Myocyte (in vitro differentiated cells): ENCODE results near the gene PCDHGB5. TPM values are rescaled to one million over a fixed set of nuclear protein-coding genes. Genes with fewer than 3 reads are reported as not detected.

Experiments used
- DNase-seq: peaks from one replicate; pipeline ENCODE4 v3.0.0-alpha.2; 2012; ENCODE audit warnings: low read depth
- total RNA-seq: library from RNA; depleted of rRNA; stranded (reverse); fragments of >200 nt; gene quantifications from 2 replicates; pipeline ENCODE4 v1.2.3, GENCODE V29; 2014

PCDHGB5 gene
- total RNA-seq, 1 donor from 2014 or later: 1.4 TPM

DNA sequence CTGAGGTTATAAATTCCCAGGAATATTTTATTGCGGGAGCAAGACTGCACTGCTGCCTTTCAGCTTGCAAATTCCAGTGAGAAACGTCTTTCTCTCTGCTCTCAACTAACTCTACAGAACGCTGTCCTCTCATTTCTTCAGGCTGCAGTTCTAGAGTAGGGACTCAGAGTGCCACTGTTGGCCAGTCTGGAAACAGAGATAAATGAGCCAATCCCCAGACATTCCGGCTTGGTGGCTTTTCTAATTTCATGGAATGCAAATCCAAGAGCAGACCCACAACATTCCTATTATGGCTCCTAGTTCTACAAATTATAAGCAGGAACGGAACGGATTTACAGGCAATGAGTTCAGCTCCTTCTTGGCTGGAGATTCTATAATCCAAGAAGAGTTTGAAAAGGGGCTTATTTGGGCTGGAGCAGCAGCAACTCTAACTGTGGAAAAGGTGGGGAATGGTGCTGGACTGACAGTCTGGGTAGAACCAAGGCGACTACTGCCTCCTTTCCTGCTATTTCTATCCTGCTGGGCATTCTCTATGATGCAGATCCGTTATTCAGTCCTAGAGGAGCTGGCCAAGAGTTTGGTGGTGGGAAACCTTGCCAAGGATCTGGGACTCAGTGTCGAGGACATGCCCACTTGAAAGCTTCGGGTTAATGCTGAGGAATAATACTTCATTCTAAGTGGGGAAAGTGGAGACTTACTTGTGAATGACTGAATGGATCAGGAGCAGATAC is 41.8 kb downstream of the PCDHGB5 start:
- DNase-seq: peak; percentile 26

DNA sequence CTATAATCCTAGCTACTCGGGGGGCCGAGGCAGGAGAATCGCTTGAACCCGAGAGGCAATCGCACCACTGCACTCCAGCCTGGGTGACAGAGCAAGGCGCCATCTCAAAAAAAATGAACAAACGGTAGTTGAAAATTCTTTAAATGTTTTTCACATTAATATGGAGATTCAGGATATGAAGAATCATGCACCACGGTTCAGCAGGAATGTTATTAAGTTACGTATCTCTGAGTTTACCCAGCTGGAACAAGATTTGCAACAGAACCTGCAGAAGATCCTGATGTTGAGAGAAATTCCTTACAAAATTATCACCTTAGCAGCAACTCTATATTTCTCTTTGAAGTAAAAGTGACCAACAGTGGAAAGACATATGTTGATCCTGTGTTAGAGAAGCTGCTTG is 42.6 kb downstream of the PCDHGB5 start:
- no peak for DNase-seq

DNA sequence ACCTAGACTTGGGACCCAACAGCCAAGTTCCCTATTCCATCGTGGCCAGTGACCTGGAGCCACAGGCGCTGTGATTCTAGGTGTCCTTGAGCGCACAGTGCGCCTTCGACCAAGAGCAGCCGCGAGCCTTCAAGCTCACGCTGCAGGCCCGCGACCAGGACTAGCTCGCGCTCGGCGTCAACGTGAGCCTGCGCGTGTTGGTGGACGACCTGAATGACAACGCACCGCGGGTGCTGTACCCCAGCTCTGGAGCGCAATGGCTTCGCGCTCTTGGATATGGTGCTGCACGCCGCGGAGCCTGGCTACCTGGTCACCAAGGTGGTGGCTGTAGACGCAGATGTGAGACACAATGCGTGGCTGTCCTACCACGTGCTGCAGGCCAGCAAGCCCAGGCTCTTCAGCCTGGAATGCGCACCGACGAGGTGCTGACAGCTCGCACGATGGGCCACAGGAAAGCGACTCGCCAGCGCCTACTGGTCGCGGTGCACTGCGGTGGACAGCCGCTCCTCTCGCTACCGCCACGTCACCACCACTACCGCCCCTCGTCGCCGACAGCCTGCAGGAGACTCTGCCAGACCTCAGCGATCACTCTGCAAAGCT is 43.9 kb downstream of the PCDHGB5 start:
- no peak for DNase-seq

Other genes starting within 250 kb of the PCDHGB5 start
- 1.5 and 2.3 TPM in 2 replicates for gene PCDHB6, start 247.9 kb upstream of the PCDHGB5 start, total RNA-seq
- gene PCDHB7, start 225.3 kb upstream of the PCDHGB5 start, total RNA-seq: 5.1 and 6.6 TPM in 2 replicates
- gene PCDHB8, start 220.2 kb upstream of the PCDHGB5 start, total RNA-seq: 9.5 and 10.4 TPM in 2 replicates
- gene PCDHB16, start 215.6 kb upstream of the PCDHGB5 start, total RNA-seq: 13.5 and 14.7 TPM in 2 replicates
- gene PCDHB9, start 210.8 kb upstream of the PCDHGB5 start, total RNA-seq: 6.8 TPM in 2 replicates
- gene PCDHB10, start 205.6 kb upstream of the PCDHGB5 start, total RNA-seq: 6.7 and 7.4 TPM in 2 replicates
- 3.9 and 5.3 TPM in 2 replicates for gene PCDHB11, start 198.3 kb upstream of the PCDHGB5 start, total RNA-seq
- 5.4 and 7.2 TPM in 2 replicates for gene PCDHB12, start 189.2 kb upstream of the PCDHGB5 start, total RNA-seq
- gene PCDHB13, start 184.0 kb upstream of the PCDHGB5 start, total RNA-seq: 5.3 and 6.4 TPM in 2 replicates
- 6.2 and 6.9 TPM in 2 replicates for gene PCDHB14, start 174.6 kb upstream of the PCDHGB5 start, total RNA-seq
- gene PCDHB15, start 152.6 kb upstream of the PCDHGB5 start, total RNA-seq: 3.1 and 4.6 TPM in 2 replicates
- 0.43 and 0.62 TPM in 2 replicates for gene SLC25A2, start 93.9 kb upstream of the PCDHGB5 start, total RNA-seq
- 97.0 and 116 TPM in 2 replicates for gene TAF7, start 77.2 kb upstream of the PCDHGB5 start, total RNA-seq
- 5.2 and 5.9 TPM in 2 replicates for gene PCDHGA1, start 67.4 kb upstream of the PCDHGB5 start, total RNA-seq
- gene PCDHGA2, start 59.2 kb upstream of the PCDHGB5 start, total RNA-seq: 0.94 and 1.1 TPM in 2 replicates
- gene PCDHGA3, start 54.1 kb upstream of the PCDHGB5 start, total RNA-seq: 0.48 and 0.57 TPM in 2 replicates
- 8.7 and 9.8 TPM in 2 replicates for gene PCDHGB1, start 47.8 kb upstream of the PCDHGB5 start, total RNA-seq
- 2.9 and 3.3 TPM in 2 replicates for gene PCDHGA4, start 42.9 kb upstream of the PCDHGB5 start, total RNA-seq
- 14.0 and 14.5 TPM in 2 replicates for gene PCDHGB2, start 38.0 kb upstream of the PCDHGB5 start, total RNA-seq
- 1.7 and 2.2 TPM in 2 replicates for gene PCDHGA5, start 33.8 kb upstream of the PCDHGB5 start, total RNA-seq
- gene PCDHGB3, start 27.7 kb upstream of the PCDHGB5 start, total RNA-seq: 1.8 TPM in 2 replicates
- gene PCDHGA6, start 24.1 kb upstream of the PCDHGB5 start, total RNA-seq: 0.88 and 1.8 TPM in 2 replicates
- gene PCDHGA7, start 15.2 kb upstream of the PCDHGB5 start, total RNA-seq: 1.1 and 2.3 TPM in 2 replicates
- gene PCDHGB4, start 10.2 kb upstream of the PCDHGB5 start, total RNA-seq: 1.1 and 2.2 TPM in 2 replicates
- gene PCDHGA8, start 5.3 kb upstream of the PCDHGB5 start, total RNA-seq: 1.6 and 2.2 TPM in 2 replicates
- gene PCDHGA9, start 4.8 kb downstream of the PCDHGB5 start, total RNA-seq: 0.88 and 1.7 TPM in 2 replicates
- 0.78 and 0.96 TPM in 2 replicates for gene PCDHGB6, start 10.1 kb downstream of the PCDHGB5 start, total RNA-seq
- 32.1 and 35.7 TPM in 2 replicates for gene PCDHGA10, start 15.0 kb downstream of the PCDHGB5 start, total RNA-seq
- gene PCDHGB7, start 19.7 kb downstream of the PCDHGB5 start, total RNA-seq: 1.4 and 3.4 TPM in 2 replicates
- 2.0 and 2.1 TPM in 2 replicates for gene PCDHGA11, start 23.1 kb downstream of the PCDHGB5 start, total RNA-seq
- 4.3 and 4.6 TPM in 2 replicates for gene PCDHGA12, start 32.6 kb downstream of the PCDHGB5 start, total RNA-seq
- gene PCDHGC3, start 78.0 kb downstream of the PCDHGB5 start, total RNA-seq: 137 and 170 TPM in 2 replicates
- gene PCDHGC4, start 87.1 kb downstream of the PCDHGB5 start, total RNA-seq: 2.0 and 3.6 TPM in 2 replicates
- 2.0 and 2.6 TPM in 2 replicates for gene PCDHGC5, start 91.1 kb downstream of the PCDHGB5 start, total RNA-seq
- gene DIAPH1, start 221.1 kb downstream of the PCDHGB5 start, total RNA-seq: 13.2 and 25.4 TPM in 2 replicates
- gene HDAC3, start 238.9 kb downstream of the PCDHGB5 start, total RNA-seq: 38.5 and 40.0 TPM in 2 replicates
- gene RELL2, start 239.1 kb downstream of the PCDHGB5 start, total RNA-seq: 2.2 and 3.3 TPM in 2 replicates